CMK (cell line): ENCODE measurements around the gene CD300LG.
"Not testable (repeated sequence)": the region's sequence is repeated elsewhere in the genome, so short reads cannot be mapped to it uniquely, and the experiment has no call there.

Experiments
- DNase-seq: peaks from one replicate; pipeline ENCODE4 v3.0.0-alpha.2; 2010; ENCODE audit warnings: low read depth

The CD300LG gene

GRCh38 chr17:43879723-43880419 is 32.9 kb downstream of the CD300LG start:
- DNase-seq = no peak

- no peak for DNase-seq
Measured at GRCh38 chr17:43880420-43880991, 33.5 kb downstream of the CD300LG start.

GRCh38 chr17:43881181-43881580 is 34.2 kb downstream of the CD300LG start:
- DNase-seq = no peak

- DNase-seq = no peak
Measured at GRCh38 chr17:43881758-43882505, 35.0 kb downstream of the CD300LG start.

- no peak for DNase-seq
Measured at GRCh38 chr17:43882761-43883415, 35.9 kb downstream of the CD300LG start.

- no peak for DNase-seq
Measured at GRCh38 chr17:43888548-43888947, 41.6 kb downstream of the CD300LG start.

GRCh38 chr17:43890240-43890639 is 43.3 kb downstream of the CD300LG start:
- no peak for DNase-seq

- no peak for DNase-seq
Measured at GRCh38 chr17:43891851-43892646, 45.1 kb downstream of the CD300LG start.

GRCh38 chr17:43892647-43892952 is 45.6 kb downstream of the CD300LG start:
- DNase-seq = no peak

GRCh38 chr17:43894494-43894893 is 47.5 kb downstream of the CD300LG start:
- DNase-seq = not testable (repeated sequence)

GRCh38 chr17:43897831-43898230 is 50.9 kb downstream of the CD300LG start:
- no peak for DNase-seq

- DNase-seq = no peak
Measured at GRCh38 chr17:43898446-43898845, 51.5 kb downstream of the CD300LG start.

GRCh38 chr17:43900183-43900857 is 53.3 kb downstream of the CD300LG start:
- no peak for DNase-seq

- DNase-seq = no peak
Measured at GRCh38 chr17:43900858-43901754, 54.1 kb downstream of the CD300LG start.

GRCh38 chr17:43901861-43902589 is 55.0 kb downstream of the CD300LG start:
- no peak for DNase-seq

GRCh38 chr17:43905400-43905984 is 58.5 kb downstream of the CD300LG start:
- DNase-seq = no peak

- DNase-seq = no peak
Measured at GRCh38 chr17:43905985-43906852, 59.2 kb downstream of the CD300LG start.

GRCh38 chr17:43906951-43907424 is 60.0 kb downstream of the CD300LG start:
- no peak for DNase-seq
